Measurements from ENCODE around the gene LEKR1.

Gene LEKR1

GRCh38 chr3:157059661-157060060, 233.5 kb downstream of the LEKR1 start:
- no peak for DNase-seq (ENCODE audit: low spot score)

GRCh38 chr3:157061265-157061664, 235.1 kb downstream of the LEKR1 start:
- no peak for DNase-seq (ENCODE audit: low spot score)

GRCh38 chr3:157063469-157063868, 237.3 kb downstream of the LEKR1 start:
- no peak for DNase-seq (ENCODE audit: low spot score)

- no peak for DNase-seq (ENCODE audit: low spot score)
Observed at GRCh38 chr3:157063926-157064325, 237.8 kb downstream of the LEKR1 start.

GRCh38 chr3:157064402-157064801, 238.2 kb downstream of the LEKR1 start:
- DNase-seq (ENCODE audit: low spot score) = no peak

GRCh38 chr3:157065201-157065600, 239.0 kb downstream of the LEKR1 start:
- DNase-seq (ENCODE audit: low spot score) = no peak

GRCh38 chr3:157066335-157067098, 240.4 kb downstream of the LEKR1 start:
- DNase-seq (ENCODE audit: low spot score) = no peak

GRCh38 chr3:157067114-157067513, 241.0 kb downstream of the LEKR1 start:
- no peak for DNase-seq (ENCODE audit: low spot score)

- DNase-seq (ENCODE audit: low spot score) = no peak
Observed at GRCh38 chr3:157069406-157069805, 243.3 kb downstream of the LEKR1 start.

GRCh38 chr3:157069846-157070677, 243.9 kb downstream of the LEKR1 start:
- no peak for DNase-seq (ENCODE audit: low spot score)

GRCh38 chr3:157070678-157070999, 244.5 kb downstream of the LEKR1 start:
- DNase-seq (ENCODE audit: low spot score) = no peak

- DNase-seq (ENCODE audit: low spot score) = no peak
Observed at GRCh38 chr3:157071744-157072525, 245.8 kb downstream of the LEKR1 start.

- DNase-seq (ENCODE audit: low spot score) = no peak
Observed at GRCh38 chr3:157073810-157074209, 247.7 kb downstream of the LEKR1 start.

- no peak for DNase-seq (ENCODE audit: low spot score)
Observed at GRCh38 chr3:157074490-157074889, 248.3 kb downstream of the LEKR1 start.

GRCh38 chr3:157074981-157075380, 248.8 kb downstream of the LEKR1 start:
- DNase-seq (ENCODE audit: low spot score) = no peak

- no peak for DNase-seq (ENCODE audit: low spot score)
Observed at GRCh38 chr3:157075693-157076420, 249.7 kb downstream of the LEKR1 start.

GRCh38 chr3:157077565-157077991, 251.4 kb downstream of the LEKR1 start:
- DNase-seq (ENCODE audit: low spot score) = no peak

GRCh38 chr3:157078131-157078810, 252.1 kb downstream of the LEKR1 start:
- DNase-seq (ENCODE audit: low spot score) = no peak

- DNase-seq (ENCODE audit: low spot score) = no peak
Observed at GRCh38 chr3:157078811-157079185, 252.6 kb downstream of the LEKR1 start.

GRCh38 chr3:157079676-157080369, 253.7 kb downstream of the LEKR1 start:
- DNase-seq (ENCODE audit: low spot score) = no peak
